GM06990 (cell line): Measurements from ENCODE around the gene VAMP8.
A peak's percentile ranks its signal among the peaks of the same experiment; 100 is the strongest.
"Not testable (repeated sequence)": the region's sequence is repeated elsewhere in the genome, so short reads cannot be mapped to it uniquely, and the experiment has no call there.

Experiments used
- DNase-seq: peaks from one replicate; pipeline ENCODE4 v3.0.0-alpha.2; 2011; ENCODE audit not compliant: insufficient read length; ENCODE audit errors: extremely low read depth
- H3K27me3 ChIP-seq: replicated peaks from 2 replicates; pipeline ENCODE4 v1.6.0; 2011; ENCODE audit warnings: low read length; ENCODE audit not compliant: control insufficient read depth, insufficient read depth
- H3K36me3 ChIP-seq: 2 replicates; pipeline ENCODE4 v1.5.1; 2011; ENCODE audit warnings: low read length; ENCODE audit not compliant: control insufficient read depth, insufficient read depth
- H3K4me3 ChIP-seq: replicated peaks from 2 replicates; pipeline ENCODE4 v1.5.1; 2011; ENCODE audit warnings: low read depth, mild to moderate bottlenecking, control low read depth, low read length
- CTCF ChIP-seq: IDR thresholded peaks from 2 replicates; pipeline ENCODE4 v1.5.1; 2011; ENCODE audit warnings: low read length, control low read depth, mild to moderate bottlenecking, inconsistent platforms; ENCODE audit not compliant: insufficient read depth, poor library complexity, severe bottlenecking

The VAMP8 gene

GRCh38 chr2:85557130-85557529 lies 20.3 kb upstream of the VAMP8 start:
- no peak for DNase-seq
- no peak overlapping the region for H3K4me3 ChIP-seq
- peaks cover 17% of the 10 kb centered on the region for H3K36me3 ChIP-seq
- no peak for TF ChIP-seq CTCF
- no peaks in the 10 kb centered on the region for H3K27me3 ChIP-seq

GRCh38 chr2:85558160-85558559 lies 19.2 kb upstream of the VAMP8 start:
- TF ChIP-seq CTCF, result no peak
- no peak for DNase-seq
- H3K27me3 ChIP-seq, result no peaks in the 10 kb centered on the region
- H3K36me3 ChIP-seq, result peaks cover 15% of the 10 kb centered on the region
- no peak overlapping the region for H3K4me3 ChIP-seq

- not testable (repeated sequence) for H3K27me3 ChIP-seq, H3K36me3 ChIP-seq, DNase-seq
- H3K4me3 ChIP-seq, result peak overlapping the region; percentile 86
Measured at GRCh38 chr2:85560403-85560726, 17.0 kb upstream of the VAMP8 start.

- TF ChIP-seq CTCF, result no peak
- Histone ChIP-seq H3K27me3 (no peaks in the 10 kb centered on the region), H3K4me3 (peak overlapping the region; percentile 86), H3K36me3 (peaks cover 5% of the 10 kb centered on the region)
- DNase-seq, result no peak
Measured at GRCh38 chr2:85560812-85561279, 16.5 kb upstream of the VAMP8 start.

- Histone ChIP-seq H3K36me3 (peaks cover 3% of the 10 kb centered on the region), H3K27me3 (no peaks in the 10 kb centered on the region), H3K4me3 (peak within 1 kb of the TSS; percentile 86)
- DNase-seq, result peak; percentile 96
- TF ChIP-seq CTCF, result no peak
Measured at GRCh38 chr2:85561280-85562212, 15.8 kb upstream of the VAMP8 start, which contains the start of gene GGCX. GGCX (minus strand) TSS chr2:85561493; CDS start chr2:85561428, 65 bp downstream.

- Histone ChIP-seq H3K36me3 (no peaks in the 10 kb centered on the region), H3K27me3 (no peaks in the 10 kb centered on the region), H3K4me3 (no peak overlapping the region)
- no peak for TF ChIP-seq CTCF
- no peak for DNase-seq
Measured at GRCh38 chr2:85564144-85564563, 13.2 kb upstream of the VAMP8 start.
